Measurements from ENCODE around the gene MRPS27.

- TF ChIP-seq CTCF (IDR thresholded peaks at IDR 0.05) (no peak), POLR2A (IDR thresholded peaks at IDR 0.05) (no peak)
These were observed 96.7 kb downstream of the MRPS27 start for GRCh38 chr5:72223371-72223770.
